ENCODE results near the gene IRAK2.

GRCh38 chr3:10223676-10224639, 59.2 kb downstream of the IRAK2 start:
- no peak for TF ChIP-seq CTCF (IDR thresholded peaks at IDR 0.05; ENCODE audit: insufficient read depth, low read depth, low read length)
- TF ChIP-seq EZH2 (IDR thresholded peaks at IDR 0.05; ENCODE audit: insufficient read depth, low read length): no peak

Measured in astrocyte (in vitro differentiated cells and primary cell).